SKM-1 treated with dmso at 0.1 percent for 144 hours (cell line): ENCODE data around the gene CLDN9.

ENCODE experiments used
- DNase-seq: peaks from one replicate; lab custom pipeline; 2025; ENCODE audit not compliant: unreplicated experiment; lab: John Stamatoyannopoulos, UW

Gene CLDN9

DNA sequence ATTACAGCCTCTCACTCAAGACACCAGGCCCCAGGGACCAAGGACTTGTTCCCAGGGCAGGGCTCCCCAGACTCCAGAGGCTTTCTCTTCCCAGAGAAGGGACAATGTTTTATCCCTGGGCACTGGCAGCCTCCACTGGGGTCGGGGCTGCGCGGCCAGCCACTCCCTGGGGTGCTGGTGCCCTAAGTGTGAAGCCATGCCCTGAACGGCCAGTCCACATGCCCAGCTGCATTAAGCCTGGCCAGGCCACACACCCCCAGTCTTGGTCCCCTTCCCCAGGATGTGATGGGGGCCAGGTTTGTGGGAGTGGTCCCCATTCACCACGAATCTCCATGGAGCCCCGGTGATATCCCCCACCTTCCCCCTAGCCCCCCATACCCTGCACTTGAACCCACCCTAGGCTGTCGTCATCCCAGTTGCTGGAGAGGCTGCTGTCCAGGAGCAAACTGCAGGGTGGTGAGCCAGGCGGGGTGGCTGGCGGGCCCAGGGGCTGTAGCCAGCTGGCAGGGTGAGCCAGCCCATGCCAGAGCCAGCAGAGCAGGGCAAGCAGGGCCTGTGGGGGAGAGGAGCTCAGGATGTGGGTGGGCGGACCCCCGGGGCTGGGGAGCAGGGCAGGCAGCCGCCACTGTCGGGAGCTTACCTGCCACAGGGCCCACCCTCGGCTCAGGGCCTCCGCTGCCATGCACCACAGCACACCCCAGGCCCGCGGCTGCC lies 39.0 kb upstream of the CLDN9 start:
- no peak for DNase-seq

- DNase-seq: no peak
Observed at GRCh38 chr16:2974319-2975056, 38.2 kb upstream of the CLDN9 start.

DNA sequence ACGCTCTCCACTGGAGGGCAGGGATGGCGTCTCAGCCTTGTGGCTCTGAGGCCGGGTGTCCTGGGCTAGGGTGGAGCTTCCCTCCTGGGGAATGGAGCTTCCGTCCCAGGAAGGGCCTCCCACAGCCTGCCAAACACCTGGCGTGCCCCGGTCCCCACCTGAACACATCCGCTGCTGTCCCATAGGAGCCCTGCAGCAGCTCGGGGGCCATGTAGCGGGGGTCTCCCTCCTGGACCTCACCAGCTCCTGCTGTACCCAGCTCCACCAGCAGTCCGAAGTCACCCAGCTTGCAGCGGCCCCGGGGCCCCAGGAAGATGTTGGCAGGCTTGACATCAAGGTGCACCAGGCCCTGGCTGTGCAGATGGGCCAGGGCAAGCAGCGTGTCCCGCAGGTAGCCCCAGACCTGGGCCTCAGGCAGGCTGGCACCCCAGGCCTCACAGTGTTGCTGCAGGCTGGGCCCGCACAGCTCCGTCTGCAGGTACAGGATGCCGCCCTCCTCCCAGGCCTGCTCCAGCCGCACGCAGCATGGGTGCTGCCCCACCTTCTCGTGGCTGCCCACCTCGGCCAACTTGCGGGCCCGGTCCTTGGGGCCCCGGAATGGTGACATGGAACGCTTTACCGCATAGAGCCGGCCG lies 37.4 kb upstream of the CLDN9 start:
- DNase-seq: no peak

- DNase-seq: no peak
Observed at GRCh38 chr16:2976201-2976600, 36.5 kb upstream of the CLDN9 start.

GRCh38 chr16:2976673-2977072 lies 36.0 kb upstream of the CLDN9 start:
- no peak for DNase-seq

DNA sequence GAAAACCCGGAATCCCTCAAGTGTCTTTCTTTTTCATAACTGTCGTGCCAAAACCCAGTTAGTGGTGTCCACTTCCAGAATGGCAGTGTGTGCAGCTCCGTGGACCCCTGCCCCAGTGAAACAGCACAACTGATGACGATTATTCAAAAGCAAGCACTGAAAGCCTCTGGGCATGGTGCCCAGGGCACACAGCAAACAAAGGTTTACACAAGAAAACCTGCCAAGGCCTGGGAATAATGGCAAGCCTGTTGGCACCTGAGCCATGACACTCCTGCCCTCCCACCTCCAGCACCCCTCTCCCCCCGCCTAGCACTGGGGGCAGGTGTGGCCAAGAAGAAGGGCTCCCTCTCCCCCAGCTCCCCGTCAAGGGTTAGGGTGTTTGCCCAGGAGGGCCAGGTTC lies 35.3 kb upstream of the CLDN9 start:
- no peak for DNase-seq

DNA sequence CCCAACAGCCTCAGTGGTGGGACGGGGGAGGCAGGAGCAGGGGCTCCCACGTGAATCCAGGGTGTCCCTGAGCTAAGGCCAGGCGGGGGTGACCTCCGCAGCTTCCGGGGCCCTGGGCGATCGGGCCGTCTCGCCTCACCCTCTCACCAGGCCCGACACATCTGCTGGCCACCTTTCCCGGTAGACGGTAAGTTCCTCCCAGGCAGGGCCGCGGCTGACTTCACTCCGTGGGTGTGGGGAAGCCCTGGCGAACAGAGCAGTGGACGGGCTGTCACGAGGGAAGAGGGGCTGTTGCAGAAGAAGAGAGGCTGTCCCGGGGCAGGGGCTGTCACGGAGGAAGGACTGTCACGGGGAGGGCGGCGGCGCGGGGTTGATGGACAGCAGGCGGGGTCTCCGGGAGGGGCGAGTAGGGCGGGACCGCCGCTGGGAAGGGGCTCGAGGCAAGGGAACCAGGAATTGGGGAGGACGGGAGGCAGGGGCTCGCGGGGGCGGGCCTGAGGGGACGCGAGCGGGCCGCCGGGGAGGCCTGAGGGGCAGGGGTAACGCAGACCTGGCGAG lies 33.0 kb upstream of the CLDN9 start:
- DNase-seq: no peak

- DNase-seq: peak; percentile 87
Observed at GRCh38 chr16:2980227-2981176, 32.2 kb upstream of the CLDN9 start, which contains the start of gene PKMYT1. PKMYT1 (minus strand) TSS chr16:2980446; CDS start chr16:2979657, 789 bp downstream.

DNA sequence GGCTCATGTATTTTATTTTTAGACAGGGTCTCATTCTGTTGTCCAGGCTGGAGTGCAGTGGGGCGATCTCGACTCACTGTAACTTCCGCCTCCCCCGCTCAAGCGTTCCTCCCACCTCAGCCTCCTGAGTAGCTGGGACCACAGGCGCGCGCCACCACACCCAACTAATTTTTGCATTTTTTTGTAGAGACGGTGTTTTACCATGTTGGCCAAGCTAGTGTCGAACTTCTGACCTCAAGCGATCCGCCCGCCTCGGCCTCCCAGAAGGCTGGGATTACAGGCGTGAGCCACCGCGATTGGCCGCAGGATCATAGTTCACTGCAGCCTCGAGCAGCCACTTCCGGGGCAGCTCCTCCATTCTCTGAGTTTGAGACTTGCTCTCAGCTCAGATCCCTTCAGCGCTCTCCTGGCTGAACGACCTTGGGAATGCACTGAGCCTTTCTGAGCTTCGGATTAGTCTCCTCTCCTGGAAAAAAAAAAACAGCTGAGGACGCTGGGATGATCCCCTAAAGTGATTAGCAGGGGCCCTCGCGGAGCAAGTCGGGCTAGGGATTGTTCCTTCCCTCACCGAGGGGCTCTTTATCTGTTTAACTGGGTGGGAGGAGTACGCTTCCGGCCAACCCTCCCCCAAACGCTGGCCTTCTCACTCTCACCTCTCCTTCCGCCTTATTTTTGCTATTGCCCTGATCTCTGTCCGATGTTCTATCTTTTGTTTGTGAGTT lies 31.4 kb upstream of the CLDN9 start:
- DNase-seq: no peak

DNA sequence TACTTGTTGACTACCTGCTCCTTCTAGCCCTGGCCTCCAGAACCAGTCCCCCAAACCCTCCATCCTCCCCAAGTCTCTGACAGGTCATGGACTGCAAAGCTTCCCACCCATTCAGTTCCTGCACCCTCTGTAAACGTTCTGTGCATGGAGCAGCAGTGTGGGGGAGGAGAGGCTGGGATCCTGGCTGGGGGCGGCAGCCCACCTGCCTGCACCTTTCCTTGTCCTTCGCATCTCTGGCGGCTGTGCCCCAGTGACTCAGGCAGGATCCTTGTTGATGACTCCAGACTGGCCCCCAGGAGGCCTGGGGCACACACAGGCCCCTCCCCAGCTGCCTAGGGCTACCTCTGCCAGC lies 30.8 kb upstream of the CLDN9 start:
- DNase-seq: no peak

DNA sequence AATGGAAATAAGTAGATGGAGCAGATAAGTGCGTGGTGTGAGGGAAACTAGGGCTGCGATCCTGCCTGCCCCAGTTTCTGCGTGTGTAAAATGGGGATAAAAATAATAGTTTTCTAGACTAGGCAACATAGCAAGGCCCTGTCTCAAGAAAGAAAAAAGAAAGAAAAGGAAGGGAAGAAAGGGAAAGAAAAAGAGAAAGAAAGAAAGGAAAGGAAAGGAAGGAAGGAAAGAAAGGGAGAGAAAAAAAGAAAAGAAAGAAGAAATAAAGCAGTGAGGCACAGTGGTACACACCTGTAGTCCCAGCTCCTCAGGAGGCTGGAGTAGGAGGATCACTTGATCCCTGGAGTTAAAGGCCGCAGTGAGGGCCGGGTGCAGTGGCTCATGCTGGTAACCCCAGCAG lies 30.3 kb upstream of the CLDN9 start:
- DNase-seq: no peak

DNA sequence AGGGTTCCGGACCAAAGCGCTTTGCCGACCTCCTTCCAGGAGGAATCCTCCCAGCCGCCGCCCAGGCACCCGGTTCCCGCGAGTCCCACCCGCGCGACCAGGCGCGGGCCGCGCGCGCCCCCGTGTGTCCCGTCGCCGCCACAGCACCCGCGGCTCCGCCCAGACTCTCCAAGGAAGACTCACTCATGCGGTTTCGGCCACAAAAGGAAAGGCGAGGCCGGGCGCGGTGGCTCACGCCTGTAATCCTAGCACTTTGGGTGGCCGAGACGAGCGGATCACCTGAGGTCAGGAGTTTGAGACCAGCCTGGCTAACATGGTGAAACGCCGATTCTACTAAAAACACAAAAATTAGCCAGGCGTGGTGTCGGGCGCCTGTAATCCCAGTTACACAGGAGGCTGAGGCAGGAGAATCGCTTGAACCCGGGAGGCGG lies 29.0 kb upstream of the CLDN9 start:
- peak; percentile 80 for DNase-seq

GRCh38 chr16:2985462-2985861 lies 27.3 kb upstream of the CLDN9 start:
- DNase-seq: no peak

DNA sequence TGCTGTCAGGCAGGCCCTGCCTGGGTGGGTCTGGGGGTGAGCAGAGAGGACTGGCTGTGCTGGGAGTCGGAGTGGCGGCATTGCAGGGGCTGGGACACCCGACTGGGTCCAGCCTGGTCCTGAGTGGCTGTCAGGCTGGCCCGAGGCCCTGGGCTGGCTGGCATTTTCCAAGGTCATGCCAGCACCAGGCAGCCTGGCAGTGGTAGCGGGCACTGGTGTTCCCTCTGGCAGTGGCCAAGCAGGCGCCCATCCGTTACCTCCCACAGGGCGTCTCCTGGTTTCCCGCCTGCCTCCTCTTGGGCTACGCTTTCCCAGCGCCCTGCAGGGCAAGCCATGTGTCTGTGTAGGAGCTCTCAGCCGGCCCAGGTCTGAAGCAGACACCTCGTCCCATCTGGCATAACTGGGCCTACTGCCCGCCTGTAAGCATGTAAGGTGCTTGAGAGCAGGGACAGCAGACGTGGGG lies 26.8 kb upstream of the CLDN9 start:
- no peak for DNase-seq

DNA sequence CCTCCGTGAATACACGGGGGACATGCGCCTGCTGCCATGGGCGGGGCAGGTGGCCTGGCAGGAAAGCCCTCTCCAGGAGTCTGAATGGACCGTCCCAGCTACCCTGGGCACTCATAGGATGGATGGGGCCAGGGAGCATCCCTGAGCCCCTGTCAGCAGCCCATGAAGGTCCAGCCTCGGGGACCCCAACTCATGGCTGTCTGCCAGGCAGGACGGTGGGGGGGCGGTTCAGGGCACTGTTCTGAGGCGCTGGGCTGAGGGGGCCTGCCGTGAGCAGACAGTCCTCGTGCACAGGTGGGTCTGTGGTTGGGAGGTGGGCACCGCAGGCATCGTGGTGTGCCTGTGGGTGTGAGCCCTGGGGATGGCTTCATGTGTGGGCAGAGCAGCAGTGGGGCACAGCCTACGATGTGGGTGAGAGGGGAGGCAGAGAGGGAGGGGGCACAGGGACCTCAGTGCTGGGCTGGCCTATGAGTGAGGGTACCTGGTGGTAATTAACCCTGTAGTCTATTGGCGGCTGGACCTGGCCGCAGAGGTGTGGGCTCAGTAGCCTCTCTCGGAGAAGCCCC lies 26.0 kb upstream of the CLDN9 start:
- no peak for DNase-seq

- DNase-seq: no peak
Observed at GRCh38 chr16:2987286-2987685, 25.4 kb upstream of the CLDN9 start.

DNA sequence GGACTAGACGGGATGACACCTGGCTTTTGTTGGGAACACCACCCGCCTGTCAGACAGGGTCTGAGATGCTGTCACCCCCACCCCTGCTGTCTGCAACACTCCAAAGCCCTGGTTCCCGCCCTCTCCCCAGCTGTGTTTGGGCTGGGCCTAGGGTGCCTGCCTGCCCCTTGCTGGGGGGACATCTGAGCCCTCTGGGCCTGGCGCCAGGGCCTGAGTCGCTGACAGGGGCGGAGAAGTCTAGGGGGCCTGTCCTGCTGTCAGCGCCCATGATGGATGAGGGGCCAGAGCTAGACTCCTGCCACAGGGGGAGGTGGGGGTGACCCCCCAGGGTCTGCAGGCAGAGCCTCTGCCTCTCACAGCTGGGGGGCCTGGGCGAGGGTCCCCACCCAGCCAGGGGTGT lies 24.9 kb upstream of the CLDN9 start:
- no peak for DNase-seq

DNA sequence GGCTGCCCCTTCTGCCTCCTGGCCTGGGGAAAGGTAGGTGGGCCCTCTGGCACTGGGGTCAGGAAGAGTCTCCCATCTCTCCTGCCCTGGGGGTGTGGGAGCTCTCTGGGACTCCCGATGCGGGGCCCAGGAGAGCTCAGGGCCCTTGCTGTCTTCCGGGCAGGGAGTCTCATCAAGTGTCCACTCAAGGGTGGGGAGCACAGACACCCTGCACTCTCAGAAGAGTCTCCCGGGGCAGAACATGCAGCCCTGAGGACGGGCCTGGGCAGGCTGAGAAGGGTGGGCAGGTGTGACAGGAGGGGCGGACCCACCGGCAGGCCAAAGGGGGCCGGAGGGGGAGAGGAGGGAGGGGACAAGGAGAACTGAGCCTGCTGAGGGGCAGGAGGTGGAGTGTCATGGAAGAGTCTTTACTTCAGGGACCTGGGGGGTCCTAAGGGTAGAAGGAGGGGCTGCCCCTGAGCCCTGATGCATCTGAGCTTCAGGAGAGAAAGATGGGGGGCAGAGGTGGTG lies 24.1 kb upstream of the CLDN9 start:
- DNase-seq: no peak

GRCh38 chr16:2990891-2991290 lies 21.8 kb upstream of the CLDN9 start:
- DNase-seq: no peak
